WI38 (cell line): ENCODE measurements around the gene LRRC28.

Experiments used
- H3K4me3 ChIP-seq: 2 replicates; pipeline ENCODE4 v1.5.1; 2011; ENCODE audit warnings: low read depth, mild to moderate bottlenecking, control low read depth, low read length
- CTCF ChIP-seq: IDR thresholded peaks from 2 replicates; pipeline ENCODE4 v1.5.1; 2012; ENCODE audit warnings: low read depth, mild to moderate bottlenecking, control low read depth, low read length

Gene LRRC28

GRCh38 chr15:99425657-99426301 lies 174.5 kb downstream of the LRRC28 start:
- H3K4me3 ChIP-seq = no peak overlapping the region
- no peak for TF ChIP-seq CTCF

- H3K4me3 ChIP-seq = no peak overlapping the region
- TF ChIP-seq CTCF = no peak
Measured at GRCh38 chr15:99426431-99427105, 175.3 kb downstream of the LRRC28 start.

- TF ChIP-seq CTCF = no peak
- no peak overlapping the region for H3K4me3 ChIP-seq
Measured at GRCh38 chr15:99427210-99427609, 175.9 kb downstream of the LRRC28 start.

GRCh38 chr15:99427668-99428361 lies 176.5 kb downstream of the LRRC28 start:
- no peak overlapping the region for H3K4me3 ChIP-seq
- no peak for TF ChIP-seq CTCF

GRCh38 chr15:99429681-99430081 lies 178.4 kb downstream of the LRRC28 start:
- H3K4me3 ChIP-seq = no peak overlapping the region
- TF ChIP-seq CTCF = no peak

GRCh38 chr15:99430881-99431401 lies 179.7 kb downstream of the LRRC28 start:
- TF ChIP-seq CTCF = no peak
- no peak overlapping the region for H3K4me3 ChIP-seq

- TF ChIP-seq CTCF = no peak
- H3K4me3 ChIP-seq = no peak overlapping the region
Measured at GRCh38 chr15:99431661-99432091, 180.4 kb downstream of the LRRC28 start.
